NCI-H2107 treated with DMSO at 0.1 percent for 48 hours (cell line): Measurements from ENCODE around the gene S1PR1.
"Not testable (repeated sequence)": the region's sequence is repeated elsewhere in the genome, so short reads cannot be mapped to it uniquely, and the experiment has no call there.

Experiments
- DNase-seq: peaks from one replicate; lab custom pipeline; 2025; ENCODE audit not compliant: unreplicated experiment; lab: John Stamatoyannopoulos, UW

Gene S1PR1

DNA sequence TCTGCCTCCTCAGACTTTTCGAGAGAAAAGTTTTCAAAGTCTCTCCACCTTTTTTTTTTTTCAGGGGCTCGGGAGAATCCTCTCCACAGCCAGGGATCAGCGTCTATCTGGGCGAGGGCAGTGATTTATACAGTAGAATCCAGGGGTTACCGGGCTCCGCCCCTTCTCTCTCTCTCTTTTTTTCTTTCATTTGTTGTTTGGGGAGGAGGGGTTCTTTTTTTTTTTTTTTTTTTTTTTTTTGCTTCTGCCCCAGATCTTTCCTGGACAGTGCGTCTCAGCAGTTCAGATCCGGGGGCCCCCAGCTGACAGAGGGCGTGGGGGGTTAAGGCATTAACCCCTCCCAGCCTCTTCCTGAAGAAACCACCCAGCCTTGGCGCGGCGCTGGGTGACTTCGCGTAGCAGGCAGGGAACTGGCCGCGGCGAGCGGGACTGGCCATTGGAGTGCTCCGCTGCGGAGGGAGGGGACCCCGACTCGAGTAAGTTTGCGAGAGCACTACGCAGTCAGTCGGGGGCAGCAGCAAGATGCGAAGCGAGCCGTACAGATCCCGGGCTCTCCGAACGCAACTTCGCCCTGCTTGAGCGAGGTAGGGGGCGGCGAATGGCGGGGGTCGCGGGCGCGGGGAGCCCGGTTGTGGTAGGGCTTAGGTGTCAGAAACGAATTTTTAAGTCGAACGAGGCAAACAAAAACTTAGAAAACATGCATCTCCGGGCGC is at the start of gene S1PR1:
Gene S1PR1, plus strand, starts transcription at position 504 of the 713 bp plus-strand sequence. CDS start 1,966 bp downstream, outside the sequence.
- no peak for DNase-seq

DNA sequence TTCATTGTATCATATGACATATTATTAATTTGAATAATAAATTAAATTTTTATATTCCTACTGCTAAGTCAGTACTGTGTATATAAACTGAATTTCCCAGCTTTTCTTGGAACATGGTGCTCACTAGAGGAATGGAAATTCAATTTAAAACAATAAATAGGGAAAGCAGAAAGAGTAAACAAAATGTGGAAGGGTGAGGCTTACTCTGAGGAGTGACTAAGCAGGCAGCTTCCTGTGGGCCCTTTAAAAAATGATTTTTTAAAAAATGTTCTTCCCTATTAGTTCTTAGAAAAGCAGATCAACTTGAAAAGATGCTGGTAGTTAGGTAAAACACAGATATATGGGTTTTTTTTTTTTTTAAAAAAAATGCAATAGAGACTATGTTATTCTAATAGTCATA is 49.5 kb upstream of the S1PR1 start:
- no peak for DNase-seq

DNA sequence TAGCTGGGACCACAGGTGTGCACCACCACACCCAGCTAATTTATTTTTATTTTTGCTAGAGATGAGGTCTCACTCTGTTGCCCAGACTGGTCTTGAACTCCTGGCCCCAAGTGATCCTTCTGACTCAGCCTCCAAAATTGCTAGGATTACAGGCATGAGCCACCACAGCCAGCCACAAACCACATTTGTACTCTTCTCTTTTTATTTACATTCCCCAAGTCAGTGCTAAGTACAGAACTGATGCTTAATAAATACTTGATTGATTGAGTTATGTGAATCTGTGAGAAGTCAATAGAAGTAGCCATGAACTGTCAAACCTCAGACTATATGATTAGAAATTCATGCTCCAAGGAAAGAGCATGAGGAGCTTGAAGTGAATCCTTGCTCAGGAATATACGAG is 48.5 kb upstream of the S1PR1 start:
- no peak for DNase-seq

DNA sequence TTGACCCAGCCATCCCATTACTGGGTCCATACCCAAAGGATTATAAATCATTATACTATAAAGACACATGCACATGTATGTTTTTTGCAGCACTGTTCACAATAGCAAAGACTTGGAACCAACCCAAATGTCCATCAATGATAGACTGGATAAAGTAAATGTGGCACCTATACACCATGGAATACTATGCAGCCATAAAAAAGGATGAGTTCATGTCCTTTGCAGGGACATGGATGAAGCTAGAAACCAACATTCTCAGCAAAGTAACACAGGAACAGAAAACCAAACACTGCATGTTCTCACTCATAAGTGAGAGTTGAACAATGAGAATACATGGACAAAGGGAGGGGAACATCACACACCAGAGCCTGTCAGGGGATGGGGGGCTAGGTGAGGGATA is 47.9 kb upstream of the S1PR1 start:
- not testable (repeated sequence) for DNase-seq

DNA sequence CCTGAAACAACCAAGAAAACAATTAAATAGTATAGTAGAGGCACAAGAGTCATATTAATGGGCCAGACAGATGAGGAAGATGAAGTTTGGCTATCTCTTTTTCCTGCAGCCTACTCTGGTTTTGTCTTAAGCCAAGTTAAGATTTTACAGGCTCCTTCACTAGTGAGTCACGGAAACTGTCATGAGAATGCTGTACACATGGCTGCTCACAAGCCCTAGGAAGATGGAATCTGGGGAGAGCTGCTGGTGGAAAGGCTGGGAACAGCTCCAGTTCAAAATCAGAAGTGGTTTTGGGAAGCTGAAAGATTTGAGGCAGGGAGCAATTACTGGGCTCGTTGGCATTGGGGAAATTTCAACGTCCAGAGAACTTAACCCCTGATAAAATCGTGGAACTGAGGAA is 46.4 kb upstream of the S1PR1 start:
- no peak for DNase-seq

DNA sequence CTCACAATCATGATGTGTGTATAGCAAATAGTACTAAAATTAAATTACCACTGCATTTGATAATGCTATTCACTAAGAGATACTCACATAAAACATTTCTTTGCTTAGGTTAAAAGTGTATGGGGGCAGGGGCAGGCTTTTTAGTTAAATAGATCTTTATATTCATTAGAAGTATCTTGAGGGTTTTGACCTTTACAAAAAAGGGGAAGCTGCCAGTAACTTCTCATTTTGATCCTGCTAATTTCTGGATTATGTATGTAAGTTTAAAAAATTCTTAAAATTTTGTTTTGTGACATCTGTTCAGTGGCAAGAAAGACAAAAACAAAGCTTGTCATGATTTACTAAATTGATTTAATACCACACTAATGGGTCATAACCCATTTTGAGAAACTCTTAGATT is 45.8 kb upstream of the S1PR1 start:
- DNase-seq = no peak

DNA sequence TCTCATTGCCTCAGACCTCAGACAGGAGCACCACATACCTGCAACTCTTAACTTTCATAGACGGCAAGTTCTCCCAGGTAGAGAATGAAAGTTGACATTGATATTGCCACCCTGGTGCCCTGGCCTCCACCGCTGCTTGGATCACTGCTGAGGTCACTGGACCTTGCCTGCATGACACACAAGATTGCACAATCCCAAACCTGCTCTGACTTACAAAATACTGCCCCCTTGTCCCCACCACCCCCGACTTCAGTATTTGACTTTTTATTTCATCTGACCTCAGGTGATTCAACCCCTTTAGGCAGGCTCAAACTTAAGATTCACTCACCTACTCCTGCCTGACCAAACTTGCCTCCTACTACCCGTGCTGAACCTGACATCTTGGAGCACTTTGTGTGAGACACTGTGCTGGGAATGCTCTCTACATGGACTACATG is 43.1 kb upstream of the S1PR1 start:
- no peak for DNase-seq

DNA sequence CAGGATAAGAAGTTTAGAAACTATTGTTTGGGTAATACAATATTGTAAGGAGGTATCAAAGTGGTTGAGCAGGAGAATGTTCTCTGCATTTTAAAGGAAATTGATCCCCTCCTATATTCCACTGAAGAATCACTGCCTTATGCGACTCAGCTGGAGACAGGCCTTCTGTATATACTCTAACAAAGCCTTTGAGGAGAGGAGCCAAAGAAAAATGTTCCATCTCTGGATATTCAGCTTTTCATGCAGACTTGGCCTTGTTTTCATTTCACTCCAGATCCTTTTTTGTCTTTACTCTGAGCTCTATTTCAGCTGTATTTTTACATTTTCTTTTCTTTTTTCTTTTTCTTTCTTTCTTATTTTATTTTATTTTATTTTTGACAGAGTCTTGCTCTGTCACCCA is 42.1 kb upstream of the S1PR1 start:
- no peak for DNase-seq

DNA sequence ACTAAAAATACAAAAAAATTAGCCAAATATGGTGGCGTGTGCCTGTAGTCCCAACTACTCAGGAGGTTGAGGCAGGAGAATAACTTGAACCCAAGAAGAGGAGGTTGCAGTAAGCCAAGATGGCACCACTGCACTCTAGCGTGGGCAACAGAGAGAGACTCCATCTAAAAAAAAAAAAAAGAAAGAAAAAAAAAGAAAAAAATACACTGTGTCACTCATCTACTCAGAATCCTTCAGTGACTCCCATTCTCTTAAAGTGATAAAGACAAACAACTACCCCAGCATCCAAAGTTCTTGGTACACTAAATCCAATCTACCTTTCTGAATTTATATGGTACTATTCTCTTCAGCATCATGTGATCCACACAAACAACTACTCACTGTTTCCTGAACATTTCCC is 40.2 kb upstream of the S1PR1 start:
- no peak for DNase-seq

DNA sequence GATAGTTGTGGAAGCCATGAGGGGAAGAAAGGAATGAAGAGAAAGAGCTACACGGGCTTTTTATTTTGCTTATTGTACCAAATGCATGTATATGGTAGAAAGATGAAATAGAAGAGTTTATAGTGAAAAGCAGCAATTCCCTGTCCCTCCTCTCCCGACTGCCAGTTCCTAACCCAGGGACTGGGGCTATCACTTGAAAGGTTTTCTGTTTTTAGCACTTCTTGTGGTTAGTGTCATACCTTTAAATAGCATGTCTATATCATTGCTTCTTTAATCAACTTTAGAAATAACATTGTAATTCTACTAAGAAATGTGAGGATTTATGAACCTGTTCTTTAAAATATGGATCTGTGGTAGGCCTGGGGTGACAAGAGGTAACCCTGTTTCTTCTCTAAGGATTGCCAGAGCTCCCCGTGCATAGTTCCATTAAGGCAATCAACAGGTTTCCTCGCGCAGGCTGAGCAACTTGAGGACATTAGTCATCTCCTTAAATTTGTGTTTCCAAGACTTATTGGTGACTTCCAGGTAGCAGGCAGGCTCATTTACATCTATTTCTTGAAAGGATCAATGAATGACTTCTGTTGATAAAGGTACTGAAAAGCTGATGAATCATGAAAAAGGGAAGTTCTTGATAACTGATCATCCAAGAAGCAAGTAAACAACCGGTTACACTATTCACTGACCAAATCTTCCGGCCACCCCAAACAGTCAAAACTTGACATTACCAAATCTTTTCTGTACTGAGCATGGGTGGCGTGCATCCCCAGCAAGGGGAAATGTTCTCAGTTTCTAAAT is 37.8 kb upstream of the S1PR1 start:
- DNase-seq = no peak

DNA sequence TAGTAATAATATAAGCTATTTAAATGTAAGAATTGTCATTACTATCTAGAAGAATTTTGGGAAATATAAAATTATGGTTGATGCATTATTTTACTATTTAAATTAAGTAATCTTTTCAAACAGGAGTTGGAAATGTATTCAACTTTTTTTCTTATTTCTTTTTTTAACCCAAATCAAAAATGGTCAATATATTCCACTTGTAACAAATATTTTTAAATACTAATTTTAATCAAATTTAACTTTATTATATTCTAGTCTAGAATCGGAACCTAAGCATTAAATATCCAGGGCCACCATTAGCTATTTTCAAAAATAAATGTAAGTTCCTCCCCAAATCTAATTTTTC is 37.2 kb upstream of the S1PR1 start:
- DNase-seq = no peak

DNA sequence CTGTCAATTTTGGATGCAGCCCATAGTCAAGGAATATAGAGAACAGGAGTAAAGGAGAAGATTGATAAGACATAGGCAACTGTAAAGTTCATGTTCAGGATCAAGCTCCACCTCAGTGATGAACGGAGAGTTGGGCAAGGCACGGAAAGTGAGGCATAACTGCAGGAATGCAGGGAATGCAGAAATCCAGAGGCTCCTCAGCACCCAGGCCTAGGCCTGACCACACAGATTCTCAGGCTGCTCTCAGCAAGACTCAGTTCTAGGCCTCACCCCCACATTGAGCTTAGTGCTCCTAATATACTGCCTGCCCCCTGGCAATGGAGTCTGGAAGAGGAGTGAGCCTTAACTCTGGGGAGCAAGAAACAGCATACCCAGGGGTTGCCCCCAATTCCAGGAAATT is 36.3 kb upstream of the S1PR1 start:
- DNase-seq = no peak

DNA sequence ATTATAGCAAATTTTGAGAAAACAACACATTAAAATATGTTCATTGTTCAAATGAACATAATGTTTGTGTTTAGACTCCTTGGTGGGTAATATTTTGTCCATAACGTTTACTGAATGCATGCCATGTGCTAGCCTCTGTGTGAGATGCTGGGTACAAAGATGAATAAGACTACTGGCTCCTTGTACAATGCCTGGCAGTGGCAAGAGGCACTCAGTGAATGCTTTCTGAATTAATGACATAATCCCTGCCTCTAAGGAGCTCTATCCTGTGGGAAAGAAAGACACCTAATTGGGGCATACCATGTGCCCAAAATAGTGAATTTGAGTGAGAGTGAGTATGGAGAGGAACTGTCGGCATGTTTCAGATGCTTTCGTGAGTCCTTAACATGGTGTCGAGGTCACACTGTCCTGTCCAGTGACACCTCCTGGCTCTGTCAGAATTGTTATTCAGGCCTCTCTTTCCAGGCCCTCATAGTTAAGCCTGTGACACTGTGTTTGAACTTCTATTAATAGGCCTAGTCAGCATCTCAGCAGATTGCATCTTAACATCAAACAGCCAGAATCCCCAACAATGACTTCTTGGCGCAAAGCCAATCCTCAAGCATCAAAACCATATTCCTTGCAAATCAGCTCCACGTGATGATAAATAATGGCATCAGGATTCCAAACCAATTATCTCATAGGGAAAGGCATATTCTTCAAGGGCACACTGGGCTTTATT is 32.8 kb upstream of the S1PR1 start:
- peak; percentile 23 for DNase-seq

DNA sequence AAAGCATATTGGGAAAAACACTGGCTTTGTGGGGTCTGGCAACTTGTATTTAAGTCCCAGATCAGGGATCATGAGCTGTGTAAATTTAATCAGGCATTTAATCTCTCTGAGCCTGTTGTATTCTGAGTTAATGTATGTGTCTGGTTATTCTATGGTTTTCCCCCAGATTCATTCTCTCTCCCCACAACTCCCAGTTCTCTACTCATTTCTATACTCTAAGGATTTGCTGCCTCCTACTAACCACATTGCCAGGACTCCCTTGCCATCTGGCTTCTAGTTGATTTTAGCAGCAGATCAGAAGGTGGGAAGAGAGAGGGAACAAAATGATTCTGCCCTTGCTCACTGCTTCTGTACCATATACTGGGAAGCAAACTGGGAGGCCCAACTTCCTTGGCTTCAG is 31.4 kb upstream of the S1PR1 start:
- DNase-seq = no peak

DNA sequence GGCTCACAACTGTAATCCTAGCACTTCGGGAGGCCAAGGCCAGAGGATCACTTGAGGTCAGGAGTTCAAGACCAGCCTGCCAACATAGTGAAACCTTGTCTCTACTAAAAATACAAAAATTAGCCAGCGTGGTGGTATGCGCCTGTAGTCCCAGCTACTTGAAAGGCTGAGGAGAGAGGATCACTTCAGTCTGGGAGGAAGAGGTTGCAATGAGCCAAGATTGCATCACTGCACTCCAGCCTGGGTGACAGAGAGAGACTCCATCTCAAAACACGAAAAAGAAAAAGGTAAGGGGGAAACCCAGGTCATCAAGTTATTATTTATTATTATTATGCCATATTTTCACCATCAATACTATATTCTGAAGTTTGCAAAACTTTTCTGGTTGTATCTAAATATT is 30.7 kb upstream of the S1PR1 start:
- not testable (repeated sequence) for DNase-seq

DNA sequence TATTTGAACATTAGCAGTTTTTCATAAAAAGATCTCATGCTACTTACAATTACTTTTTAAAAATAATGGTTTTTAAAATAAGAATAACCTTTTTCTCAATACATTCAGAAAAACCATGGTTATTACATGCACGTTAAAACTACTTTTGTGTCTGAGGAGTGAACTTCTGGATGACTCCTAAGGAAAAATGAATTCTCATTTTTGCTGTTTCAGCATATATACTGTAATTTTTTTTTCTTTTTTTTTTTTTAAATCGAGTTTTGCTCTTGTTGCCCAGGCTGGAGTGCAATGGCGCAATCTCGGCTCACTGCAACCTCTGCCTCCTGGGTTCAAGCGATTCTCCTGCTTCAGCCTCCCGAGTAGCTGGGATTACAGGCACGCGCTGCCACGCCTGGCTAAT is 29.5 kb upstream of the S1PR1 start:
- not testable (repeated sequence) for DNase-seq

DNA sequence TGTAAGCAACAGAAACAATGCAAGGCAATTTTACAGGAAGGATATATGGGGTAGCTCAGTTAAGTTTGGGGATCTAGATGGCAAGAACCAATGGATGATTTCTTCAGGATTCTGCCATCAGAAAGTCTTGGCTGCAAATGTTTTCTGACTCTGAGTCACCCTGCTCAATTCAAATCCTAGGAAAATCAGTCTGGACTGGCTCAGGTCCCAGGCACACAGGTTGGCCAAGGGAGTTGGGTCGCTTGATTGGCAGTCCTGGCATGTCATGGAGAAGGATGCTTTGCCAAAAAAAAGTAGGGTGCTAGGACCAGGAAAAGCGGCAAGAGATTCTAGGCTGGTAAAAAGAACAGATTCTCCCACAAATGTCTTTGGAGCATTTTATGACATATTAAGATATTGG is 28.9 kb upstream of the S1PR1 start:
- DNase-seq = no peak

DNA sequence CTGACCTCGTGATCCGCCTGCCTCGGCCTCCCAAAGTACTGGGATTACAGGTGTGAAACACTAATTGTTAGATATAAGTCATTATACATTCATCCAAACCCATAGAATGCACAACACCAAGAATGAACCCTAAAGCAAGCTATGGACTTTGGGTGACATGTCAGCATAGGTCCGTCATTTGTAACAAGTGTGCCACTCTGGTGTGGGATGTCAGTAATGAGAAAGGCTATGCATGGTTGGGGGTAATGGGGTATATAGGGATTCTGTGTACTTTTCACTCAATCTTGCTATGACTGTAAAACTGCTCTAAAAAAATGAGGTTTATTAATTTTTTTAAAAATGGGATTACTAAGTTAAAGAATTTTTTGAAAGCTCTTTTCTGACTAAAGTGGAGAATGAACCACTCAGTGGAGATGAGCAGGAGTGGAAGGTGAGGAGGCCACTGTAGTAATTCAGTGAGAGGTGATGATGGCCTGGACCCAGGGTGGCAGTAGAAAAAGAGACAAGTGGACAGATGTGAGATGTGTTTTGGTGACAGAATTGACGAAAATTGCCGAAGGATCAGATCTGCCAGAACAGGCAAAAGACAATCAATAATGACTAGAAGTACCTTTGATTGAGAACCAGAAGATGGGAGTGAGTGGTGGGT is 21.3 kb upstream of the S1PR1 start:
- no peak for DNase-seq

DNA sequence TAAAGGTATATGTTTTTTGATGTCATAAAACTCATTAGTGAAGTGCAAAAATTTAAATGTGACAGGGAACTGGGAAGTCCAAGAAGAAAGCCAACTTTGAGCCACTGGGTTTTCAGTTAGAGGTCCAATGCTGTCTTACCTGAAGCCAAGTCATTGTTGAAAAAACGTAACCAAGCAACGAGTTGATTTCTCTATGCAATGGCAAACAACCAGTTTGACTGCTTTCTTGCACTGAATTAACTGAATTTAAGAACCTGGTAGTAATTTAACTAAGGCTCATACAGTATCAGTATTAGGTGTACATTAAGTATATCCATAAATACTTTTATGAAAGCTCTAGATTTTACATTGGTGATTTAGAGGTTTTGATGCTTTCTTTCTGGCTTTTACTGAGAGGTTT is 20.2 kb upstream of the S1PR1 start:
- DNase-seq = no peak

DNA sequence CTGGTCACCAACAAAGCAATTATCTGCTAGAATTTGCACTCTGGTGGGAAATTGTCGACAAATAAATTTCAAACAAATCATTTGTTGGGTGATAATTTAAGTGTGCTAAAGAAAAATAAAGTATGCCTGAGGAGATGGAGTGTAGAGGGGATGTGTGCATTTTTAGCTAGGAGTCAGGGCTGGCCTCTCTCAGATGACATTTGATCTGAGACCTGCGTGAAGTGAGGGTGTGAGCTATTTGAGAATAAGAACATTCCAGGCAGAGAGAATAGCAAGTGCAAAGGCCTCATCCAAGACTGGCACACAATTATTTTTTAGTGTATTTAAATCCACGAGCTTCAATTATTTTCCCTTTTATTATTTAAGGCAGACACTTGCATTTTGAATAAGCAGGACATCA is 19.7 kb upstream of the S1PR1 start:
- peak; percentile 33 for DNase-seq

DNA sequence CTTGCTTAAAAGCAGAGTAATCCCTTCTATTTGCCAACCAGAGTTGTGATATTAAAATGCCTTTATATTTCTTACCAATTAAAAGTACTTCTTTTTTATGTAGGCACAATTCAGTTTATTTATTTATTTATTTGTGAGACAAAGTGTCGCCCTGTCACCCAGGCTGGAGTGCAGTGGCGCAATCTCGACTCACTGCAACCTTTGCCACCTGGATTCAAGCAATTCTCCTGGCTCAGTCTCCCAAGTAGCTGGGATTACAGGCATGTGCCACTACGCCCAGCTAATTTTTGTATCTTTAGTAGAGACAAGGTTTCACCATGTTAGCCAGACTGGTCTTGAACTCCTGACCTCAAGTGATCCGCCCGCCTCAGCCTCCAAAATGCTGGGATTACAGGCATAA is 17.9 kb upstream of the S1PR1 start:
- not testable (repeated sequence) for DNase-seq
